Measurements from ENCODE around the gene YPEL2. TPM values are rescaled to one million over a fixed set of nuclear protein-coding genes. Genes with fewer than 3 reads are reported as not detected.

YPEL2 gene
- total and polyA plus RNA-seq, 2 of the 13 experiments (the other 11 are each of a cell fraction or from before 2014, with no cell fraction given): 8.5 to 21.1 TPM

- TF ChIP-seq SALL2 (CRISPR knock-in tag; IDR thresholded peaks at IDR 0.05): no peak; the same call in 1 of the 2 replicates
- no peak for TF ChIP-seq BHLHE40 (IDR thresholded peaks at IDR 0.05; ENCODE audit: low read length)
- no peak for TF ChIP-seq SAP130 (CRISPR knock-in tag; IDR thresholded peaks at IDR 0.05; ENCODE audit: low read depth)
- 0 out of 2 replicates have a peak, but pooled peaks have one; percentile 30 for TF ChIP-seq ZNF430 (CRISPR knock-in tag; IDR thresholded peaks at IDR 0.05)
- TF ChIP-seq CCAR2 (optimal IDR thresholded peaks at IDR 0.05; ENCODE audit: low read depth, low read length): no peak
- 0 out of 2 replicates have a peak, but pooled peaks have one; percentile 44 for TF ChIP-seq NCOA1 (CRISPR knock-in tag; IDR thresholded peaks at IDR 0.05)
- 0 out of 2 replicates have a peak, but pooled peaks have one; percentile 31 for TF ChIP-seq ZFP90 (CRISPR knock-in tag; IDR thresholded peaks at IDR 0.05; ENCODE audit: borderline replicate concordance)
- TF ChIP-seq ZNF335 (CRISPR knock-in tag; IDR thresholded peaks at IDR 0.05): no peak
- TF ChIP-seq GLMP (CRISPR knock-in tag; IDR thresholded peaks at IDR 0.05; ENCODE audit: borderline replicate concordance): no peak
- TF ChIP-seq SAFB2 (CRISPR knock-in tag; IDR thresholded peaks at IDR 0.05; ENCODE audit: borderline replicate concordance, low read depth): no peak
- no peak for TF ChIP-seq YY1 (IDR thresholded peaks at IDR 0.05; ENCODE audit: insufficient read depth, insufficient replicate concordance, low read depth, low read length)
- no peak for TF ChIP-seq ZNF318 (CRISPR knock-in tag; IDR thresholded peaks at IDR 0.05)
- no peak for TF ChIP-seq ZNF431 (CRISPR knock-in tag; IDR thresholded peaks at IDR 0.05; ENCODE audit: borderline replicate concordance, low read depth)
- no peak for TF ChIP-seq MYC (CRISPR knock-in tag; IDR thresholded peaks at IDR 0.05; ENCODE audit: borderline replicate concordance)
- TF ChIP-seq JUND (CRISPR knock-in tag; IDR thresholded peaks at IDR 0.05): no peak
- TF ChIP-seq YEATS2 (CRISPR knock-in tag; IDR thresholded peaks at IDR 0.05; ENCODE audit: borderline replicate concordance): no peak
- TF ChIP-seq ZNF354B (CRISPR knock-in tag; IDR thresholded peaks at IDR 0.05): no peak
- TF ChIP-seq GLI4 (CRISPR knock-in tag; IDR thresholded peaks at IDR 0.05; ENCODE audit: borderline replicate concordance): no peak
- peak; percentile 44; the same call in 1 of the 2 replicates for TF ChIP-seq KDM5B (CRISPR knock-in tag; IDR thresholded peaks at IDR 0.05; ENCODE audit: borderline replicate concordance)
- no peak for TF ChIP-seq ARNT (IDR thresholded peaks at IDR 0.05)
Measured at GRCh38 chr17:59425085-59425931, 93.9 kb downstream of the YPEL2 start (continued).
